NT2/D1 (cell line): ENCODE data around the gene MYOF.

ENCODE experiments used
- DNase-seq: peaks from one replicate; pipeline ENCODE4 v3.0.0-alpha.2; 2011; ENCODE audit warnings: low read depth, low spot score
- H3K27me3 ChIP-seq: 2 replicates; pipeline ENCODE4 v1.6.0; 2011; ENCODE audit warnings: mild to moderate bottlenecking; ENCODE audit not compliant: insufficient read length, insufficient read depth
- H3K36me3 ChIP-seq: 2 replicates; pipeline ENCODE4 v1.6.1; 2011; ENCODE audit warnings: mild to moderate bottlenecking, low read length, mixed read lengths; ENCODE audit not compliant: insufficient read depth, insufficient read length
- H3K4me1 ChIP-seq: 2 replicates; pipeline ENCODE4 v1.5.1; 2011; ENCODE audit not compliant: insufficient read depth, insufficient read length
- H3K4me3 ChIP-seq: 2 replicates; pipeline ENCODE4 v1.5.1; 2011; ENCODE audit warnings: low read depth; ENCODE audit not compliant: insufficient read length
- H3K9ac ChIP-seq: 2 replicates; pipeline ENCODE4 v1.6.0; 2011; ENCODE audit warnings: low read depth; ENCODE audit not compliant: insufficient read length
- H3K9me3 ChIP-seq: 2 replicates; pipeline ENCODE4 v1.5.1; 2011; ENCODE audit warnings: mild to moderate bottlenecking, low read length; ENCODE audit not compliant: insufficient read depth
- SUZ12 ChIP-seq: IDR thresholded peaks from 2 replicates; pipeline ENCODE4 v1.6.1; 2011; ENCODE audit not compliant: insufficient read length, insufficient read depth; ENCODE audit errors: extremely low read depth
- YY1 ChIP-seq: IDR thresholded peaks from 2 replicates; pipeline ENCODE4 v1.6.1; 2011; ENCODE audit not compliant: insufficient read length, insufficient read depth
- ZNF274 ChIP-seq: IDR thresholded peaks from 2 replicates; pipeline ENCODE4 v1.6.1; 2011; ENCODE audit warnings: mild to moderate bottlenecking, low read depth, low read length

MYOF gene

DNA sequence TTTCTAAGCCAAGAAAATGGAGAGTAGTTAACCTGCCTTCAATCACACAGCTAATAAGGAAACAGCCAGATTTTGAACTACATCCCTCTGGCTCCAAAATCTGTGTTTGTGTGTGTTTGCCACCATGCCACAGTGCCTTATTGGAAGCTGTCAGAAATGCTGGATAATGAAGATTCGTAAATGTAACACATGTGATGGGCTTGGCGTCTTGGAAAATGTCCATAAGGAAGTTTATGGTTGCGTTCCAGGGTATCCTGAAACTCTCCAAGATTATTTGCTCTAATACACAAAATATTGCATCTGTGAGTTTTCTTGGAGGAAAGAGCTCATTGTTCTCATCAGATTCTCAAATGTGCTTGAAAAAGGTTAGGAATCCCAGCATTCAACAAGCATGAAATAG, 22.7 kb downstream of the MYOF start:
- no peak for TF ChIP-seq ZNF274
- TF ChIP-seq SUZ12: no peak
- no peak for TF ChIP-seq YY1
- Histone ChIP-seq H3K9me3 (no peaks in the 10 kb centered on the region), H3K36me3 (peaks cover 19% of the 10 kb centered on the region), H3K4me3 (no peak overlapping the region), H3K27me3 (no peaks in the 10 kb centered on the region), H3K9ac (no peak overlapping the region), H3K4me1 (peaks cover 6% of the 10 kb centered on the region)
- DNase-seq: no peak

GRCh38 chr10:93458821-93459257, 23.3 kb downstream of the MYOF start:
- peaks cover 4% of the 10 kb centered on the region for H3K4me1 ChIP-seq
- peaks cover 25% of the 10 kb centered on the region for H3K36me3 ChIP-seq
- no peak overlapping the region for H3K9ac ChIP-seq
- no peak overlapping the region for H3K4me3 ChIP-seq
- H3K9me3 ChIP-seq: no peaks in the 10 kb centered on the region
- no peaks in the 10 kb centered on the region for H3K27me3 ChIP-seq
- no peak for TF ChIP-seq SUZ12
- TF ChIP-seq YY1: no peak
- no peak for TF ChIP-seq ZNF274
- peak; percentile 79 for DNase-seq

GRCh38 chr10:93457511-93457910, 24.6 kb downstream of the MYOF start:
- Histone ChIP-seq H3K36me3 (peaks cover 25% of the 10 kb centered on the region), H3K27me3 (no peaks in the 10 kb centered on the region), H3K4me1 (peaks cover 4% of the 10 kb centered on the region), H3K4me3 (no peak overlapping the region), H3K9ac (no peak overlapping the region), H3K9me3 (no peaks in the 10 kb centered on the region)
- TF ChIP-seq SUZ12 (no peak), ZNF274 (no peak), YY1 (no peak)
- DNase-seq: no peak

- Histone ChIP-seq H3K4me1 (peaks cover 4% of the 10 kb centered on the region), H3K36me3 (peaks cover 33% of the 10 kb centered on the region), H3K9me3 (no peaks in the 10 kb centered on the region), H3K9ac (no peak overlapping the region), H3K4me3 (no peak overlapping the region), H3K27me3 (no peaks in the 10 kb centered on the region)
- no peak for TF ChIP-seq SUZ12
- no peak for TF ChIP-seq YY1
- no peak for TF ChIP-seq ZNF274
- no peak for DNase-seq
Measured at GRCh38 chr10:93456480-93456879, 25.7 kb downstream of the MYOF start.

- H3K9me3 ChIP-seq: no peaks in the 10 kb centered on the region
- DNase-seq: no peak
- H3K36me3 ChIP-seq: peaks cover 39% of the 10 kb centered on the region
- TF ChIP-seq ZNF274 (no peak), YY1 (no peak), SUZ12 (no peak)
- no peak overlapping the region for H3K9ac ChIP-seq
- no peaks in the 10 kb centered on the region for H3K27me3 ChIP-seq
- H3K4me3 ChIP-seq: no peak overlapping the region
- H3K4me1 ChIP-seq: no peaks in the 10 kb centered on the region
Measured at GRCh38 chr10:93454736-93455135, 27.4 kb downstream of the MYOF start.

- Histone ChIP-seq H3K9me3 (no peaks in the 10 kb centered on the region), H3K4me1 (no peaks in the 10 kb centered on the region), H3K36me3 (peaks cover 42% of the 10 kb centered on the region), H3K27me3 (no peaks in the 10 kb centered on the region), H3K9ac (no peak overlapping the region), H3K4me3 (no peak overlapping the region)
- DNase-seq: no peak
- no peak for TF ChIP-seq YY1
- no peak for TF ChIP-seq ZNF274
- TF ChIP-seq SUZ12: no peak
Measured at GRCh38 chr10:93454146-93454545, 28.0 kb downstream of the MYOF start.

DNA sequence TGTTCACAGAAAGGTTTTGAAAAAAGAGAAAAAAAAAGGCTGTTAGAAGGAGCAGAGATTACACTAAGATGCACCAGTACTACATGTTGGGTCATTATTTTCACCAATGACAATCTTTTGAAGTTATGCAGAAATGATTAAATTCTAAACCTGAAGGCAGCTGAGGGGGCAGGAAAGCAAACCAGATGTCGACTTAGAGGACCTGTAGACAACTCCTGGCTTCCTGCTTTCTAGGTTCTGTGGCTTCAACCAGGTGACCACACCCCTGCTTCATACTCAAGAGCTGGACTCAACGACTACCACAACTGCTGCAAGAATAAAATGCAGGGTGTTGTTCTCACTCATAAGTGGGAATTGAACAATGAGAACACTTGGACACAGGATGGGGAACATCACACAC, 30.0 kb downstream of the MYOF start:
- no peak for DNase-seq
- no peaks in the 10 kb centered on the region for H3K27me3 ChIP-seq
- H3K4me3 ChIP-seq: no peak overlapping the region
- H3K36me3 ChIP-seq: peaks cover 40% of the 10 kb centered on the region
- H3K4me1 ChIP-seq: no peaks in the 10 kb centered on the region
- no peaks in the 10 kb centered on the region for H3K9me3 ChIP-seq
- H3K9ac ChIP-seq: no peak overlapping the region
- TF ChIP-seq YY1 (no peak), SUZ12 (no peak), ZNF274 (no peak)

DNA sequence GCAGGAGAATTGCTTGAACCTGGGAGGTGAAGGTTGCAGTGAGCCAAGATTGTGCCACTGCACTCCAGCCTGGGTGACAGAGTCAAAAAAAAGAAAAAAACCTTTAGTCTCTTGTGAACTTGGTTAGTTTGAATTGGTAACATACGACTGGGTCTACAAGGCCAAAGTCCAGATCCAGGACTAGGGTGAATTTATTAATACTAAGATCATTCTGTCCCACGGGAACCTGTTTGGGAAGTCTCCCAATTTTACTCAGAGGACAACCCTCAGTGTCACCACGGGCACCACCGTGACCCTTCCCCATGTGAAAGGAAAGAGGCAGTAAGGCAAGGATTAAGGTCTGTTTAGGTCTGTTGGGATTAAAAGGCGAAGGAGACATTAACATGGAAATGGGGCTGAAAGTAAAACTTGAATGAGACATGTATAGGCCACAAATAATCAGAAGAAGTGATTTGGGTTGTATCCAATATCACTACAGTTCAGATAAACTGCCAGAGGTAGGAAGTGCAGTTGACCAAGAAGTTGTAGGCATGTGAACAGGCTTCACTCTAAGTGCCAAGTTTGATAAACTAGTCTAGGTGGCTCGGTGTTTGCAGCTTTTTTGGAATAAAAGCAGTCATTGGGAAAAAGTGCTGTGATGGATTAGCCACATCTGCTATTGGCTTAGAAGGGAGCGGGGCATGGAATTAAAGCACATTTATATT, 30.7 kb downstream of the MYOF start:
- no peaks in the 10 kb centered on the region for H3K9me3 ChIP-seq
- no peak overlapping the region for H3K4me3 ChIP-seq
- H3K36me3 ChIP-seq: peaks cover 36% of the 10 kb centered on the region
- TF ChIP-seq SUZ12 (no peak), ZNF274 (no peak), YY1 (no peak)
- H3K4me1 ChIP-seq: no peaks in the 10 kb centered on the region
- no peaks in the 10 kb centered on the region for H3K27me3 ChIP-seq
- no peak for DNase-seq
- no peak overlapping the region for H3K9ac ChIP-seq
